ENCODE data around the gene OSMR. TPM values are rescaled to one million over a fixed set of nuclear protein-coding genes. Genes with fewer than 3 reads are reported as not detected.
A peak's percentile ranks its signal among the peaks of the same experiment; 100 is the strongest.

Gene OSMR
- total RNA-seq, 1 experiment from 2014 or later = 31.2 TPM

DNA sequence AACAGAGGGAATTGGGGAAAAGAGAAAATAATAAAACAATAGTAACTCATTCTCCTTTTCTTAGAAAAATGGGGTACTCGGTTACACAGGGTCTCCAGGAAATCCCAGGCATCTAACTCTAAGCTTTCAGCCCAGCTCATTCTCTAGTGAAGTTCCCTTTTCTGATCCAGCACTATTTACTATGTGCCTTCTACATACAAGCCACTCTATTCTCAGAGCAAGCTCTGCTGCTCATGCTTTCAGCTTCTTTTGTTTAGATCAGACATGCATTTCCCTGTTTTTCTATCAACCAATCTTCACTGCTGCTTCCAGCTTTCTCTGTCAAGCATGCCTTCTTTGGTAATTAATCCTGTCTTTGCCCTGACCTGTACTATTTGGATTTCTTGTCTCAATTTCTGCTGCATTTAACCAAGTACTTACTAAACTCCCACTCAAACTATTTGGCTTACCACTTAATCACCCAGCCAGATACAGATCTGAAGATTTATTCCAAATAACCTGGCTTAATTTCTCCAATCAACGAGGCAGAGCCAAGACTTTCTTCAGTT is 25.3 kb downstream of the OSMR start:
- DNase-seq (ENCODE audit: low read depth) = no peak

DNA sequence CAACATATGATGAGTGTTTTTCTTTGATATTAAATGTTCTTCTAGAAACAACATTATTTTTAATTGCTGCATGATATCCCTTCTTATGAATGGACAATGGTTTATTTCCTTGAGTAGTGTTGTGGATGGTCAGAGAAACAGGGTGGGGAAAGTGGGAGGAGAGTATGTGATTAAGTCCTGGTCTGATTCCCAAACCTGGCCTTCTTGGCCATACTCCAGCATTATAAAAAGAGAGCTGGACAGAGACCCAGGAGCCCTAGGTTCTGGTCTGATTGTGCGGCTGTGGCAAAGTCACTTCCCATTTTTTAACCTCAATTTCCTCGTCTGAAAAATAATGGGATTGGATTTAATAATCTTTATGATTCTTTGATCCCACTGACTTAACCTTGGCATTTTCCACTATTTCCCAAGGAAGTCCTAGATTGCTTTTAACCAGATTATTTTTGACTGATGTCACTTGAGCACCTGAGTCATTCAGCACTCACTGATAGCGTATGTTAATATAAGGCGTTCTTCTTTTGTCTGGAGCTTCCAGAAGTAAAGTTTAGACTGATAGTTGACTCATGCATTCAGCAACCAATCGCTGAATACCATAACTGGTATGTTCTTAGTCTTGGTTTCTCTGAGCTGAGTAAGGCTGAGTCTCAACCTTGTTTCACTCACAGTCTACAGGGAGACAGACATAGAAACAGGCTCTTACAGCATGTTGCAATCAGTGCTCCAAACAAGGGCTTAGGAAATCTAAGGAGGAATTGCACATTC is 26.2 kb downstream of the OSMR start:
- peak; percentile 99 for DNase-seq (ENCODE audit: low read depth)

DNA sequence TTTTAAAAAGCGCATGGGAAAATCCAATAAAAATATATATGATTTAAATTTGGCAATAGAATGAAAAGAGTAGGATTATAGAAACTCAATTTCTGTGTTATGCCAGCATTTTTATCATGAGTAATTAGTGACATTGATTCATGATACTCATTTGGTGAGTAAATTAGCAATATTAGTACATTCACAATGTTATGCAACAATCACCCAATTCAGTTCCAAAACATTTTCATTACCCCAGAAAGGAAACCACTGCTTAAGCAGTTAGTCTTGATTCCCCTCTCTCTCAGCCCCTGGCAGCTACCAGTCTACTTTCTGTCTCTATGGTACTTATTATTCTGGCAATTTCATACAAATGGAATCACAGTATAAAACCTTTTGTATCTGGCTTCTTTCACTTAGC is 27.0 kb downstream of the OSMR start:
- DNase-seq (ENCODE audit: low read depth) = no peak

DNA sequence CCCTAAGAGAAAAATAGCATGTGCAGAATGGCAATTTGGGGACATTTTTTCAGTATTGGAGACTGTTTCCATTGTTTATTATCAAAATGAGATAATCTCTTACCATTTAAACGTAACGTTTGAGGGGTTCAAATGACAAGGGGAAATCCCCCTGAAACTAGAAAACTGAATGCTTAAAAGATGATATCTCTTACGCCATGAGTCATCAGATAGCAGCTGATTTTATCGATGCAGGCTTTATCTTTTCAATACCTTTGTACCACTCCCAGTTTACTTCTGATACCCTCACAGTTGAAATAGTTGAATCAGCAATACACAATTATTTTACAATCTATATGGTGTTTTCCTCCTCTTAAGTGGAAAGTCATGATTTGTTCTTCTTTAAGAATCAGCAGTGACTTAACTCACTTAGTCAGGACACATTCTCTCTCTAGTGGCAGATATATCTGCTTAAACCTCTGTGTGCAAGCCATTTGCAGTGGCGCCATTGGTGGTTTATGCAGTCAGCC is 29.2 kb downstream of the OSMR start:
- DNase-seq (ENCODE audit: low read depth) = no peak

DNA sequence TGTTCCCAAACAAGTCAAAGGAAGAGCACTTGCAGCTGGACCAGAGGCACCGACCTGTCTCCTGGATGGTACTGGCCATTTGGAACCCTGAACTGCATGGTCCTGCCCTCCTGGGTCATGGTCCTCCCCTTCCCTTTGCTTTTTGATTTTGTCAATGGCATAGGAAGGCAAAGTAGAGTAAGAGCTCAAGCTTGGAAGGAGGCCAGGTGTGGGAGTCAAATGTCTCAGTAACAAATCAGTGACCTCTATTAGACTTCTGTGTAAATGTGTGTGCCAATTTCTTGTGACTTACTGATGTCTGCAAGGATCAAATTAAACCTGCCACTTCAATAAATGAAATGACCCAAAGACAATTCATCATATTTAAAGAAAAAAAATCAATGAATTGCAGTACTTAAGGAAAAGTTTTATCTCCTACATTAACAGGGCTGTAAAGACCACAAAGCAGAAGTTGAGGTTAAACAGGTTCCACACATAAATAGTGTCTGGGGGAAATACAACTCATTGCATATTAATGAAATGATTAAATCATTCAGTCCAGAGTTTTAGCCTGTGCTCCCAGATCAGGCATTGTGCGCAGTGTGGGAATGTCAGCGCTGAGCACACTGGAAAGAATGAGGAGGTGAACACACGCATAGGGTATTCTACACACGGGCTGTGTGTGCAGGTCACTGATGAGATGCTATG is 32.7 kb downstream of the OSMR start:
- DNase-seq (ENCODE audit: low read depth) = no peak

DNA sequence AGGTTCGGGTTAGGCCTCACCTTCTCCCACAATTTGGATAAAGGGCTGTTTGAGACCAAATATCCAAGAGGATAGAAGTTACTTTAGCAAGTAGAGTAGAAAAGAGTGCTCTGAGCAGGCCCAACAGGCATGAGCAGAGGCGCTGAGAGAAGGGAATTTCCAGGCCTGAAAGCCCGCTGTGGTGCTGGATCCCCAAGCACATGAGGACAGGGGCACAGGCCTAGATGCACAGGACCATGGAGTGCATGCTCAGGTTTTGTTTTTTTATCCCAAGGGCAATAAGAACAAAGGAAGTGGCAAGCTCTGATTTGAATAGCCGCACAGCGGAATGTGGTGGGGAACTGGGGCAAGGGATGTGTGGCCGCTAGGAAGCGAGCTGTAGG is 33.3 kb downstream of the OSMR start:
- DNase-seq (ENCODE audit: low read depth) = no peak

DNA sequence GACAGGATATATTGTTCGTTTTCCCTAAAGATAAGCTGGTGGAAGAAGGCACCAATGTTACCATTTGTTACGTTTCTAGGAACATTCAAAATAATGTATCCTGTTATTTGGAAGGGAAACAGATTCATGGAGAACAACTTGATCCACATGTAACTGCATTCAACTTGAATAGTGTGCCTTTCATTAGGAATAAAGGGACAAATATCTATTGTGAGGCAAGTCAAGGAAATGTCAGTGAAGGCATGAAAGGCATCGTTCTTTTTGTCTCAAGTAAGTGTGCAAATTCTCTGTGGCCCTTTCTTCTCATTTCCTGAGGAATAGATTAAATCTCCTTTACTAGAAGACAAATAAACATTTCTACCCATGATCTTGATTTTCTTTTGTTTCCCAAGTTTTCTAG is 38.0 kb downstream of the OSMR start:
- DNase-seq (ENCODE audit: low read depth) = no peak

DNA sequence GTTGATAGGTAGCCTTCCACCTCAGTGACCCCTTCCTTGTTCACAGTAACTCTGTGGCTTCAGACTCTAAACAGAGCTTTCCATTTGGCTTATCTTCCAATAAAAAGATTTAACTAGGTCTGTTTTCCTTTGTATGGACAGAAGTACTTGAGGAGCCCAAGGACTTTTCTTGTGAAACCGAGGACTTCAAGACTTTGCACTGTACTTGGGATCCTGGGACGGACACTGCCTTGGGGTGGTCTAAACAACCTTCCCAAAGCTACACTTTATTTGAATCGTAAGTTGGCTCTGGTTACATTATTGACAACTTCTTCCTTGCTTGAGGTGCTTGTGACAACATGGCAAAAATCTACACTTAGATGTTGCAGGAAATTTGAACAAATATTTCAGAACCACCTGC is 39.4 kb downstream of the OSMR start:
- no peak for DNase-seq (ENCODE audit: low read depth)

DNA sequence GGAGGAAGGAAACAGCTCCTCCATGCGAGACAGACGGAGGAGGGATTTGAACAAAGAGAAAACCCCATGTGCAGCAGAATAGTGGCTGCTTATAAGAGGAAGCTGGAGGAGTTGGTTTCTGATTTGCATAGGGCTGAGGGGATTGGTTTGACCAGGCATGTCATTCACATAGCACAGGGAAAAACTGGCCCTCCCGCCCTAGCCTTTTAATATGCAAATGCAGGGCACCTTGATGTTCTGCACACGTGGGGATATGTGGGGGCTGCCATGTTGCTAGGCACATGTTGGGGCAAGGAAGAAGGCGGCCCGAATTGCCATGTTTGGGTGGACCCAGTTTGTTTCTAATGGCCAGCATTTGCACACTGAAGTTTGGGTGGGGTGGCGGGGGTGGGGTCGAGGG is 42.2 kb downstream of the OSMR start:
- no peak for DNase-seq (ENCODE audit: low read depth)

DNA sequence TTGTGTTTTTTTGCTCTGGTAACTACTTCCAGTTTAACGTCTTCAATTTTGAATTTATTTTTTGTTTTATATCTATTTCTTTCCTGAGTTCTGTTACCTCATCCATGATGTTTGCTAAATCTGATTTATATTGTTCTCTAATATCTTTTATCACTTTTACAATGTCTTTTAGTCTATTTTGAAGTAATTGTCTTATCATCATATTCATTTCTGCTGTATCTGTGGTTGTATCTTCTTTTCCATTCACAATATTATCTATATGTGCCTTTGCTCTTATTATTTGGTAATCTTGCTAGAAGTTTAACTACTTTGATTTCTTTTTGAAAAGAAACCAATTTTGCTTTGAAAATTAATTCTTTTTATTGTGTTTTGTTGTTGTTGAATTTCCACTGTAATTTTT is 43.6 kb downstream of the OSMR start:
- DNase-seq (ENCODE audit: low read depth) = no peak

DNA sequence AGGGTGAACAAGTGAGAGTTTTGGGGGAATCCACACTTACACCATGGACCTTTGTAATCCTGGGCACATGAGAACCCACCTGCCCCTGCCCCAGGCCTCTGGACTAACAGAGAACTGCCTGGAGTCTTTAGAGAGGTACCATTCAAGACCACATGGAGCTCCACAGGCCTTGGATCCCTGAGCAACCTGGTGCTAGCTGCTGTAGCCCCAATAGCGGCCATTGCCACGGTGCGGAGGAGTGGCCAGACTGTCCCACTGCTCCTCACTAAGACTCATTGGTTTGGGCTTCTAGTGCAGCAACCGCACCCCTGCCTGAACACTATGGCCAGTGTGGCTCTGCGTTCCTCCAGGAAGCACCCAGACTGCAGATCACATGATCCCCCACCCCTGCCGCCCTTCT is 45.8 kb downstream of the OSMR start:
- DNase-seq (ENCODE audit: low read depth) = no peak

DNA sequence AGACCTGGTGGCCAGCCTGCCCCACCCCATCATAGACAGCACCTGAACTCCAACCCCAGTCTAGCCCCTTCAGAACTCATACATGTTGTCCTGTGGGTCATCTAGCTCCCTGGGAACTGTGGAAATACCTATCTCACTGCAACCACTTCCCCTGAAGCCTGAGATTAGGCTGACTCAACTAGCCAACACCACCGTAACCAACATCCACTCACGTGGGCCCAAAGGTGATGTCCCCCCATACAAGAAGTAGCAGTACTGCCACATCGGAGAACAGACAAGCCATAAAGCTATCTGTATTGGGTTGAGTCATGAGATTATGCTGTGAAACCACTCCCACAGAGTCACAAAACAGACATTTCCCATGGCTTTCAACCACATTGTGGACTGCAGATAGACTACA is 46.6 kb downstream of the OSMR start:
- DNase-seq (ENCODE audit: low read depth) = no peak

DNA sequence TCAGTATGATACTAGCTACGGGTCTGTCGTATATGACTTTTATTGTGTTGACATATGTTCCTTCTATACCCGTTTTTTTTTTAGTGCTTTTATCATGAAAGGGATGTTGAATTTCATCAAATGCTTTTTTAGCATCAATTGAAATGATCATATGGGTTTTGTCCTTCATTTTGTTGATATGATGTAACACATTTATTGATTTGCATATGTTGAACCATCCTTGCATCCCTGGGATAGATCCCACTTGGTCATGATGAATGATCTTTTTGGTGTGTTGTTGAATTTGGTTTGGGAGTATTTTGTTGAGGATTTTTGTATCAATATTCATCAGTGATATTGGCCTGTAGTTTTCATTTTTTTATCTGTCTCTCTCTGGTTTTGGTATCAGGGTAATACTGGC is 50.9 kb downstream of the OSMR start:
- no peak for DNase-seq (ENCODE audit: low read depth)

DNA sequence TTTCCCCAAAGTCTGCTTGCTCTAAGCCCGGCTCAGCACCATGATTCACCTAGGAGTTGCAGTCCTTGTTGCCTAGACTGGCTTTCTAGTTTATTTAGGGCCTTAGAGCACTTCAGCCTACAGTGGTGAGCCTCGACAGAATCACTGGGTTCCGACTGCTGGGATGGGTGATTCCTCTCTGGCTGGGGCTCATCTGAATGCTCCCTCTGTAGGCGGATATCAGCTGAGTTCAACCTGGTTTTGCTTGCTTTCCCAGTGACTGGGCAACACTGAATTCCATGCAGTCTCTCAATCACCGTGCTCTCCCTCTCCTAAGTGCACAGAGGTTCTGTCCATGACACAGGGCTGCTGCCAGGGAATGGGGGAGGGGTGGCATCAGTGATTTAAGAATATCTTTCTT is 54.1 kb downstream of the OSMR start:
- no peak for DNase-seq (ENCODE audit: low read depth)

DNA sequence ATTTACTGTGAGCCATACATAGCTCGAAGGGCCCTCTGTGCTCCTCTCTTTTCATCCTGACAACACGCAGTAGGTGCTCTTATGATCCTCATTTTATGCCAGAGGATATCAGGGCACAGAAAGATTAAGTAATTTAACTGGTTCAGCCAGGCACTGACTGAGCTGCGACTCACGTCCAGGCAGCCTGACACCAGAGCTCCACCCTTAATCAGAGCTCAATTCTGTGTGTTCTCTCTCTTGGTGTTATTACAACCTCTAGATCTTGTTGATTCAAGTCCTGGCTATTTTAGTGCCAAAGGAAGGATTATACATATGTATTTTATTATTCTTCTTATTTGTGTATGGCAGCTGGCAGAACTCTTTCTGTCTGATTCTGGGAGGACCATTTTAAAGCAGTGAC is 59.7 kb downstream of the OSMR start:
- DNase-seq (ENCODE audit: low read depth) = no peak

DNA sequence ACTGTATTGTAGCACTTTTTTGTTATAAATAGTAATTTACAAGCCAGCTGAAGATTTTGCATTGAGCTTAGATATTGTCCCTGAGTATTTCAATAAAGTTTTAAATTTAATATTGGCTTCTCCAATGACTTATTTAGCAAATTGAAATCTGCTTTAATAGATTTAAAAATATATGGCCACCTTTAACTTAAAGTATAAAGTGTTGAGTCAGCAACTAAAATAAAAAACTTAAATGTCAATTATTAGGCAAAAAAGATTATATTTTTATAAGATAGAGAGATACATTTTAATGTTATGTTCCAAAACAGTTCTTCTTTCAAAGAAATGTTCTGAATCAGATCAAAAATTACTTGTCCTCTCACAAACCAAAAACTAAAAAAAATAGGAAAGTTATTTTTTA is 60.7 kb downstream of the OSMR start:
- DNase-seq (ENCODE audit: low read depth) = no peak

DNA sequence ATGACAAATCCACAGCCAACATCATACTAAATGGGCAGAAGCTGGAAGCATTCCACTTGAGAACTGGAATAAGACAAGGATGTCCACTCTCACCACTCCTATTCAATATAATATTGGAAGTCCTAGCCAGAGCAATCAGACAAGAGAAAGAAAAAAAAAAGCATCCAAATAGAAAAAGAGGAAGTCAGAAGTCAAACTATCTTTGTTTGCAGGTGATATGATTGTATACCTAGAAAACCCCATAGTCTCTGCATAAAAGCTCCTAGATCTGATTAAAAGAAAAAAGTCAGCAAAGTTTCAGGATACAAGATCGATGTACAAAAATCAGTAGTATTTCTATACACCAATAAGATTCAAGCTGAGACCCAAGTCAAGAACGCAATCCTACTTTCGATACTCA is 66.1 kb downstream of the OSMR start:
- no peak for DNase-seq (ENCODE audit: low read depth)

DNA sequence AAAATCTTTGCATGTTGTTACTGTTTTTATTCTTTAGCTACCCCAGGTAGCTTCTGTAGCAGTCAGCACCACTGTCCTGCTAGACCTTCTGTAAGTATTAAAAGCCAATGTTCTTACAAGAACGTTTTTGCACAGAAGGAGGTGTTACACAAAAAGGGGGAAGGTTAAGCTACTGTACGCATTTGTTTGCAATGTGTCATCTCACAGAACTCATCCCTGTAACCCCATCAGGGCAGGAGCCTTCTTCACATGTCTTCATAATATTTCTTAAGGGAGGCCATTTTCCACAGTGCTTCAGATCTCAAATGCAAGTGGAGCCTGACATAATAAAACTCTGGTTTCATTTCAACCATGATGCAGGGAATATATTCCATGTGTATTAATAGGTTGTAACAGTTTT is 67.9 kb downstream of the OSMR start:
- DNase-seq (ENCODE audit: low read depth) = no peak

DNA sequence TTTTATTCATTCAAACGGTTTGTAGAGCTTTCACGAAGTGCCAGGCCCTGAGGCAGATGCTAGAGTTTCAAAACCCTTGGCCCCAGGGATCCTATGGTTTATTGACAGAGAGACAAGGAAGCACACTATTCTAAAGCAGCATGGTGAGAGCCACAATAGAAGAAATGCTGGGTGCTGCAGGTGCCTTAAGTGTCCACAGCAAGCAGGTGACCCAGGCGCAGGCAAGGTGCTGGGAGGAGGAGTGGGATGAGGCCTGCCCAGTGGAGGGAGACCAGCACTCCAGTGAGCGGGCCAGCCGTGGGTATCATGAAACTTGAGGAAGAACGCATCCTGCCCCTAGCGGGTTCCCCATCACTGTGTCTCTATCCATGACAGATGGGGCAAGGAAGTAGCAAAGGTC is 71.0 kb downstream of the OSMR start:
- DNase-seq (ENCODE audit: low read depth) = no peak

DNA sequence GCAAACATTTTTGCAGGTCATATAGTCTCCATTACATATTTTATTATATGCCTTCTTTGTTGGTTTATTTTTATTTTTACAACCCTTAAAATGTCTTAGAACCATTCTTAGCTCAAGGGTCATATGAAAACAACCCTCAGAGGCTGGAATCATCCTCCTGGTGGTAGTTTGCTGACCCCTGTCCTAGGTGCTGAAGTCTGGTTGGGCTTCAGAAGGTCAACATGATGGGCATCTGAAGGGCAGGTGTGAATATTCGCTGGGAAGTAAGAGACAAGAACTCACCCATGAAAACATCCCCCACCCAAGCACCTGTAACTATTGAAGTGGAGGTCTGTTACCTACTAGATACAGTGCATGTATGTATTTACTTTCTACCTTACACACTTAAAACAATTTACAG is 75.4 kb downstream of the OSMR start:
- DNase-seq (ENCODE audit: low read depth) = no peak

DNA sequence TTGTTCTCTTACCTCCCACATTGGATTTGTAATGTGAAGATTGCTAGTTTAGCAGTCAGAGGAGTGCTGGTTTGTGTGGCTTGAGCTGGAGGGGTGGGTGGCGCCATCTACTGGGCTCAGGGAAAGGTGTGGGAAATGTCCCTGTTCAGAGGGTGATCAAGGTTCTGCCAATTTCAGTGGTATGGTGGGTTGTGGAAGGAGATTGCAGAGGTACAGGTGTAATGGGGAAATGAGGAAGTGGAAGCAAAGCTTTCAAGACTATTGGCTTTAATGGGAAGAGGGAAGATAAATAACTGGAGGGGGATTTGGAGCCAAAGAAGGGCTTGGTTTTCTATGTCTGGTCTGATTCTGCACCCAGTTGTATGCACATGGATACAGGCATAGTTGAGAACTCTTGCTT is 76.4 kb downstream of the OSMR start:
- DNase-seq (ENCODE audit: low read depth) = peak; percentile 52

DNA sequence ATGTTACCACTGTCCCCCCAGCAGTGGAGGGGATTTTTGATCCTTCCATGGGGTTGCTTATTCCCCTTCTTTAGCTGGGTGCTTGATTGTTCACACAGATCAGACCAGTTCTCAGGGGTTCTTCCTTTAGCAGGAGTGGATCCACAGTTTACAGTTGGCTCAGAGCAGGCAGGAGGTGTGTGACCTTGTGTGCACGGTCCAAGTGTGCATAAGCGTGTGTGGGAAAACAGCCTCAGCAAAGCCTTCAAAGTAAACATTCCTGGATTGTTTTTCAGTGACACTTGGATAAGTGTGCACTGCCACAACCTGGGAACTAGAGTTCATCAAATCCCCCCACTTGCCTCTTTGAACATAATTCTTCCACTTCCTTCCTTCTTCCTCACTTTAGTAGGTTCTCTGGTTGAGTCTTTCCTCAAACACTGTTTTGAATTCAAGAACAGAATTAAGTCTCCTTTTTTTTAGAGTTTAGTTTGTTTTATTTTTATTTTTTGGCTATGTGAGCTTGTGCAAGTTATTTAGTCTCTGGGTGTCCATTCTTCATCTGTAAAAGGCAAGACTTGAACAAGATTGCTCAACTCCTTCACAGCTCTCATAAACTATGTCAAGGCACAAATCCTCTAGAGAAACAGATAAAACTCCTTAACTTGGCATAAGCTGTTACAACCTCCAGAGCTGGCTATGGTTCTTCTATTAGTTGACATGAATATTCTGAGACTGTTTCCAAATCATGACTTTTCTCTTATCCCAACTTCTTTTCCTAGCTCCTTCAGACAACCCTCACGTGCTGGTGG is 78.0 kb downstream of the OSMR start:
- no peak for DNase-seq (ENCODE audit: low read depth)

Data from HT1080 (cell line).